H1 (cell line): Measurements from ENCODE around the gene GALNT9. TPM values are rescaled to one million over a fixed set of nuclear protein-coding genes. Genes with fewer than 3 reads are reported as not detected.

Source experiments
- CTCF ChIA-PET: fragments of 300-600 bp; sonication (Branson Sonifier 250); formaldehyde crosslinking; loops from one replicate; lab custom pipeline; 2021; ENCODE audit not compliant: partially characterized antibody; lab: Charles Lee
- POLR2A ChIA-PET: fragments of 300-600 bp; sonication (Branson Sonifier 250); formaldehyde crosslinking; loops from one replicate; lab custom pipeline; 2021; ENCODE audit warnings: inconsistent platforms; ENCODE audit not compliant: partially characterized antibody; lab: Charles Lee
- DNase-seq, 2 experiments: peaks; one replicate each; pipeline versions ENCODE4 v3.0.0 to v3.0.0-alpha.2; 2010 to 2022; ENCODE audit warnings: low spot score in 2 of 2, low read depth in 1 of 2, mixed read lengths in 1 of 2
- FAIRE-seq: peaks from 2 replicates; lab custom pipeline; 2011; peaks lifted over from hg19 to GRCh38; lab: Jason Lieb, UNC
- H2AFZ ChIP-seq: 2 replicates; pipeline ENCODE4 v1.8.1; 2012; ENCODE audit warnings: low read length, inconsistent platforms
- H2AK5ac ChIP-seq: 2 replicates; pipeline ENCODE4 v1.6.1; 2013; ENCODE audit warnings: low read depth, low read length
- H2BK120ac ChIP-seq: replicated peaks from 2 replicates; pipeline ENCODE3; 2013; ENCODE audit warnings: low read depth, low read length, inconsistent platforms
- H2BK12ac ChIP-seq: 2 replicates; pipeline ENCODE4 v1.6.1; 2013; ENCODE audit warnings: low read depth, low read length
- H2BK15ac ChIP-seq: 2 replicates; pipeline ENCODE4 v1.6.1; 2013; ENCODE audit warnings: low read length
- H2BK20ac ChIP-seq: 2 replicates; pipeline ENCODE4 v1.6.1; 2013; ENCODE audit warnings: low read length
- H2BK5ac ChIP-seq: 2 replicates; pipeline ENCODE4 v1.6.1; 2013; ENCODE audit warnings: low read depth, low read length
- H3K14ac ChIP-seq: 2 replicates; pipeline ENCODE4 v1.6.1; 2013; ENCODE audit warnings: inconsistent platforms; ENCODE audit not compliant: insufficient read length
- H3K18ac ChIP-seq: 2 replicates; pipeline ENCODE4 v1.6.1; 2013; ENCODE audit warnings: low read length; ENCODE audit errors: extremely low read depth
- H3K23ac ChIP-seq: 2 replicates; pipeline ENCODE4 v1.6.1; 2013; ENCODE audit warnings: inconsistent platforms; ENCODE audit not compliant: insufficient read length
- H3K23me2 ChIP-seq: 2 replicates; pipeline ENCODE4 v1.6.1; 2013; ENCODE audit warnings: low read depth, low read length
- H3K27ac ChIP-seq: 2 replicates; pipeline ENCODE4 v1.6.1; 2011; ENCODE audit warnings: low read depth, low read length, inconsistent platforms
- H3K27me3 ChIP-seq, 4 experiments: replicated peaks in 1 of 4; 1 replicate in 1 of 4; 2 replicates in 3 of 4; pipeline versions ENCODE4 v1.6.1 to v1.8.1; 2011 to 2013; ENCODE audit warnings: low read length in 3 of 4, mild to moderate bottlenecking in 3 of 4, inconsistent platforms in 2 of 4, mixed read lengths in 2 of 4, moderate library complexity in 1 of 4; ENCODE audit not compliant: control insufficient read depth in 3 of 4, insufficient read depth in 3 of 4; ENCODE audit errors: extremely low read depth in 1 of 4
- H3K36me3 ChIP-seq, 4 experiments: 2 replicates each; pipeline versions ENCODE4 v1.6.1 to v1.8.1; 2011 to 2013; ENCODE audit warnings: mild to moderate bottlenecking in 4 of 4, low read length in 3 of 4, moderate library complexity in 2 of 4, control low read depth in 1 of 4, inconsistent platforms in 1 of 4; ENCODE audit not compliant: insufficient read depth in 4 of 4, control insufficient read depth in 2 of 4
- H3K4ac ChIP-seq: replicated peaks from 2 replicates; pipeline ENCODE3; 2013; ENCODE audit warnings: low read length, low read depth, mixed read lengths, inconsistent platforms; ENCODE audit not compliant: insufficient read length
- H3K4me1 ChIP-seq, 4 experiments: replicated peaks in 1 of 4; 1 replicate in 1 of 4; 2 replicates in 3 of 4; pipeline versions ENCODE4 v1.6.1 to v1.8.1; 2011 to 2013; ENCODE audit warnings: low read length in 3 of 4, inconsistent platforms in 2 of 4, mixed read lengths in 1 of 4; ENCODE audit not compliant: insufficient read depth in 4 of 4, control insufficient read depth in 3 of 4
- H3K4me2 ChIP-seq, 2 experiments: 2 replicates each; pipeline versions ENCODE4 v1.6.1 to v1.8.1; 2011 to 2013; ENCODE audit warnings: low read depth in 2 of 2, low read length in 2 of 2, control low read depth in 1 of 2, inconsistent platforms in 1 of 2, mild to moderate bottlenecking in 1 of 2; ENCODE audit not compliant: insufficient read depth in 1 of 2
- H3K4me3 ChIP-seq, 4 experiments: fragments of 200-600, 300-600 bp in 1 of 4; sonication (generic), shearing (Covaris generic), sonication (Bioruptor Twin) in 1 of 4; 2 replicates each; pipeline versions ENCODE4 v1.5.1 to v1.8.1; 2011 to 2016; ENCODE audit warnings: low read length in 4 of 4, low read depth in 3 of 4, control low read depth in 2 of 4, inconsistent platforms in 2 of 4, mild to moderate bottlenecking in 2 of 4, mixed read lengths in 1 of 4, moderate library complexity in 1 of 4; ENCODE audit not compliant: insufficient read depth in 2 of 4; ENCODE audit errors: extremely low read depth in 1 of 4
- H3K56ac ChIP-seq: replicated peaks from 2 replicates; pipeline ENCODE3; 2013; ENCODE audit warnings: low read depth, mild to moderate bottlenecking, mixed read lengths, low read length, inconsistent platforms; ENCODE audit not compliant: insufficient read length
- H3K79me1 ChIP-seq: 2 replicates; pipeline ENCODE4 v1.6.1; 2013; ENCODE audit warnings: low read depth, low read length, control low read depth
- H3K79me2 ChIP-seq, 2 experiments: 2 replicates each; pipeline versions ENCODE4 v1.6.1 to v1.8.1; 2012 to 2013; ENCODE audit warnings: low read length in 2 of 2, mild to moderate bottlenecking in 2 of 2, inconsistent platforms in 1 of 2; ENCODE audit not compliant: insufficient read depth in 2 of 2, control insufficient read depth in 1 of 2
- H3K9ac ChIP-seq, 4 experiments: replicated peaks in 1 of 4; 1 replicate in 1 of 4; 2 replicates in 3 of 4; pipeline versions ENCODE4 v1.6.1 to v1.8.1; 2011 to 2013; ENCODE audit warnings: low read depth in 3 of 4, low read length in 3 of 4, control low read depth in 2 of 4, mild to moderate bottlenecking in 2 of 4, moderate library complexity in 2 of 4, inconsistent platforms in 1 of 4; ENCODE audit errors: extremely low read depth in 1 of 4
- H3K9me3 ChIP-seq, 2 experiments: 2 replicates each; pipeline versions ENCODE4 v1.6.1 to v1.8.1; 2012 to 2013; ENCODE audit warnings: mild to moderate bottlenecking in 2 of 2, moderate library complexity in 2 of 2, control low read depth in 1 of 2, inconsistent platforms in 1 of 2, low read depth in 1 of 2, low read length in 1 of 2, mixed read lengths in 1 of 2; ENCODE audit not compliant: insufficient read depth in 2 of 2
- H4K20me1 ChIP-seq, 2 experiments: replicated peaks in 1 of 2; 2 replicates each; pipeline versions ENCODE3 to v1.8.1; 2011 to 2013; ENCODE audit warnings: inconsistent platforms in 2 of 2, low read length in 2 of 2, mild to moderate bottlenecking in 1 of 2; ENCODE audit not compliant: insufficient read depth in 2 of 2, control insufficient read depth in 1 of 2
- H4K5ac ChIP-seq: 2 replicates; pipeline ENCODE4 v1.6.1; 2013; ENCODE audit warnings: low read length, low read depth, mixed read lengths, inconsistent platforms; ENCODE audit not compliant: insufficient read length
- H4K8ac ChIP-seq: 2 replicates; pipeline ENCODE4 v1.8.0; 2013; ENCODE audit warnings: mild to moderate bottlenecking, moderate library complexity, low read length, inconsistent platforms; ENCODE audit not compliant: insufficient read depth; ENCODE audit errors: extremely low read depth
- H4K91ac ChIP-seq: replicated peaks from 2 replicates; pipeline ENCODE3; 2013; ENCODE audit warnings: low read length, mixed read lengths, inconsistent platforms; ENCODE audit not compliant: insufficient read length
- GTF2F1 ChIP-seq: IDR thresholded peaks from 2 replicates; pipeline ENCODE4 v1.6.1; 2012; ENCODE audit warnings: low read depth, low read length, improper control_type of control experiment, borderline replicate concordance
- NANOG ChIP-seq: IDR thresholded peaks from 2 replicates; pipeline ENCODE4 v1.6.1; 2011; ENCODE audit warnings: low read length, low read depth, mild to moderate bottlenecking, inconsistent platforms; ENCODE audit not compliant: insufficient read depth, poor library complexity, severe bottlenecking
- POLR2AphosphoS5 ChIP-seq: IDR thresholded peaks from 2 replicates; pipeline ENCODE4 v1.6.1; 2011; ENCODE audit warnings: low read depth, low read length
- SIN3A ChIP-seq, 2 experiments: IDR thresholded peaks in 1 of 2; conservative IDR thresholded peaks in 1 of 2; 2 replicates each; pipeline ENCODE4 v1.6.1; 2011 to 2012; ENCODE audit warnings: low read length in 2 of 2, improper control_type of control experiment in 1 of 2, low read depth in 1 of 2, mild to moderate bottlenecking in 1 of 2
- SIRT6 ChIP-seq: IDR thresholded peaks from one replicate; pipeline ENCODE4 v1.7.1; 2012; ENCODE audit warnings: low read length, inconsistent platforms
- SP4 ChIP-seq: IDR thresholded peaks from 2 replicates; pipeline ENCODE4 v1.6.1; 2012; ENCODE audit warnings: low read length, inconsistent platforms
- WGBS, 2 experiments: shearing (Covaris generic) in 1 of 2; methylation state at CpG; one replicate each; pipeline versions ENCODE4 v1.1.6 to v1.1.7; 2013 to 2015; ENCODE audit warnings: low lambda C conversion rate in 2 of 2, mixed read lengths in 2 of 2, inconsistent platforms in 1 of 2, low coverage in 1 of 2, missing lambda C conversion rate in 1 of 2; ENCODE audit not compliant: insufficient replicate concordance in 2 of 2, insufficient coverage in 1 of 2, insufficient read length in 1 of 2; ENCODE audit errors: extremely low coverage in 1 of 2, missing lambda C conversion rate in 1 of 2; 5-methylcytosine and 5-hydroxymethylcytosine counted together
- polyA plus RNA-seq, 7 experiments: library from polyadenylated mRNA; depleted of rRNA in 3 of 7; stranded (reverse) in 5 of 7; unstranded in 2 of 7; fragments of >200 nt in 5 of 7; fragments of 200-250 nt in 2 of 7; gene quantifications; 1 replicate in 5 of 7; 2 replicates in 1 of 7; 4 replicates in 1 of 7; pipeline versions ENCODE4 v1.2.1 to v1.2.3, GENCODE V29; 2011 to 2013; ENCODE audit warnings: missing spikeins in 2 of 7, mixed read lengths in 2 of 7
- total RNA-seq: library from RNA; stranded (reverse); fragmentation: NEBNext Ultra II Directional; extraction: Animal tissue kit (Norgen Biotek cat#: 25700); gene quantifications from 2 replicates; pipeline ENCODE4 v1.2.1, GENCODE V29; 2021

The GALNT9 gene
- total and polyA plus RNA-seq, 2 of the 8 experiments (the other 6 are each of a cell fraction or from before 2014, with no cell fraction given), result 2.0 to 3.6 TPM

DNA sequence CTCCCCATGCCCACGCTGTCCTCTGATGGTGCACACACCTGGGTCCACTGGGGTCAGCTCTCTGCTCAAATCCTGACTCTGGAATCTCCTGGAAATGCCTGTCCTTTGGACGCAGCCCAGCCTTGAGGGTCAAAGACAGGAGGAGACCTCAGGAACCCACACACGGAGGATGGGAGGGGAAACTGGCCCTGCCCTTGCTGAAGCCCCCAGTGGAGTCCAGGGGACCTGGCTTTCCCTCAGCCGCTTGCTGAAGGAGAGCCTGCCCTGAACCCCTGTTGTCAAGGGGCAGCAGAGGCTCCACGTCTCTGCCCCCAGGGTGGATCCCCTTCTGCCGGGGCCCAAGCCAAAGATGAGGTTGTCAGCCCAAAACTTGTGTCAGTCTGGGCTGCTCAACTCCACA lies 16.9 kb downstream of the GALNT9 start:
- H2BK5ac ChIP-seq, result no peak overlapping the region
- no peak overlapping the region for H3K4me3 ChIP-seq
- H3K14ac ChIP-seq, result no peak overlapping the region
- WGBS, 2 experiments, result 82% methylated on average over 6 of the region's 6 CpGs; no CpG with 5 or more reads in 1 of the 2 experiments
- no peaks in the 10 kb centered on the region for H3K79me1 ChIP-seq
- H4K5ac ChIP-seq, result no peak overlapping the region
- no peak overlapping the region for H3K4ac ChIP-seq
- FAIRE-seq (no peak), DNase-seq (no peak)
- no peak overlapping the region for H2BK120ac ChIP-seq
- H3K79me2 ChIP-seq, result no peaks in the 10 kb centered on the region
- no peak overlapping the region for H3K27ac ChIP-seq
- H2BK15ac ChIP-seq, result no peak overlapping the region
- no peak overlapping the region for H2BK20ac ChIP-seq
- H3K27me3 ChIP-seq, result peaks cover 2 to 14% (median 8%) of the 10 kb centered on the region in 4 experiments; a peak in 5 of 7 replicates
- no peak overlapping the region for H3K18ac ChIP-seq
- no peak overlapping the region for H2BK12ac ChIP-seq
- H3K23me2 ChIP-seq, result peaks cover 13% of the 10 kb centered on the region; the same call in 1 of the 2 replicates
- no peak overlapping the region for H3K4me2 ChIP-seq
- H2AFZ ChIP-seq, result no peak overlapping the region
- H4K20me1 ChIP-seq, result peaks cover 0 to 3% of the 10 kb centered on the region in 2 experiments
- H2AK5ac ChIP-seq, result no peak overlapping the region
- no peak overlapping the region for H3K9ac ChIP-seq
- H3K9me3 ChIP-seq, result peaks cover 0 to 12% of the 10 kb centered on the region in 2 experiments; a peak in 2 of 4 replicates
- CTCF ChIA-PET, result no interaction called here
- TF ChIP-seq POLR2AphosphoS5 (no peak), NANOG (no peak), GTF2F1 (no peak), SP4 (no peak), SIRT6 (no peak), SIN3A (conservative IDR thresholded peaks at IDR 0.05 in 1 of 2, IDR thresholded peaks at IDR 0.05 in 1 of 2; ENCODE audit: low read depth in 1 of 2, low read length in 2 of 2) (no peak)
- no peak overlapping the region for H4K8ac ChIP-seq
- no peak overlapping the region for H3K56ac ChIP-seq
- no peaks in the 10 kb centered on the region for H3K36me3 ChIP-seq
- no peaks in the 10 kb centered on the region for H3K4me1 ChIP-seq
- no peak overlapping the region for H3K23ac ChIP-seq
- no peak overlapping the region for H4K91ac ChIP-seq
- POLR2A ChIA-PET, result no interaction called here
